Measurements from ENCODE around the gene MAP2K7. TPM values are rescaled to one million over a fixed set of nuclear protein-coding genes. Genes with fewer than 3 reads are reported as not detected.
A peak's percentile ranks its signal among the peaks of the same experiment; 100 is the strongest.

Gene MAP2K7
- total RNA-seq (10 to 100 TPM in 4 of 5 donors, 1 to 10 TPM in 1; 4.1 to 52.2 (median 11.0) TPM), polyA plus RNA-seq (10 to 100 TPM; 13.5 to 27.5 (median 15.9) TPM)
- long read RNA-seq, donor 1, partial matches to known transcripts, result 0 of 1 reads
- long read RNA-seq, donor 1, other reads (novel, unspliced or antisense), result 0 of 1 reads
- long read RNA-seq, donor 2, partial matches to known transcripts, result 0 of 6 reads
- long read RNA-seq, donor 2, other reads (novel, unspliced or antisense), result 0 of 6 reads
- long read RNA-seq, donor 3, partial matches to known transcripts, result 0 of 4 reads
- long read RNA-seq, donor 3, other reads (novel, unspliced or antisense), result 0 of 4 reads
- long read RNA-seq, donor 4, result 0 reads
- long read RNA-seq, donor 5, partial matches to known transcripts, result 0 of 5 reads
- long read RNA-seq, donor 5, other reads (novel, unspliced or antisense), result 0 of 5 reads
- long read RNA-seq, donor 6, partial matches to known transcripts, result 0 of 5 reads
- long read RNA-seq, donor 6, other reads (novel, unspliced or antisense), result 0 of 5 reads
- long read RNA-seq, donor 7, partial matches to known transcripts, result 0 of 2 reads
- long read RNA-seq, donor 7, other reads (novel, unspliced or antisense), result 0 of 2 reads
- long read RNA-seq, donor 8, result 0 reads
- long read RNA-seq, donor 9, result 0 reads
- long read RNA-seq, donor 10, partial matches to known transcripts, result 0 of 3 reads
- long read RNA-seq, donor 10, other reads (novel, unspliced or antisense), result 0 of 3 reads

- intact Hi-C loops (cut with DNase I; ENCODE audit: low total_unique reads), result no loop called here
- peaks cover 7 to 45% (median 36%) of the 10 kb centered on the region in 4 donors for H3K36me3 ChIP-seq
- DNase-seq, result peak; percentile 100
- H3K4me3 ChIP-seq, result peak within 1 kb of the TSS; percentile 86 to 98 (median 91)
- TF ChIP-seq CTCF (IDR thresholded peaks at IDR 0.05), result peak in 5 of 7 experiments; percentile 4 to 89 (median 28)
- TF ChIP-seq POLR2A (IDR thresholded peaks at IDR 0.05), result peak in 2 of 4 donors; percentile 32 to 52
- no peak for TF ChIP-seq EP300 (IDR thresholded peaks at IDR 0.05)
- TF ChIP-seq POLR2AphosphoS5 (IDR thresholded peaks at IDR 0.05), result peak; percentile 90 to 97 (median 90)
- no peaks in the 10 kb centered on the region for H3K27me3 ChIP-seq
- H3K4me1 ChIP-seq, result peaks cover 29 to 52% (median 45%) of the 10 kb centered on the region in 4 donors
- H3K9me3 ChIP-seq, result no peaks in the 10 kb centered on the region
- H3K27ac ChIP-seq, result peak within 1 kb of the TSS; percentile 84 to 98 (median 94)
- WGBS, 5 donors, result 0% methylated on average over 42 to 89 of the region's 89 CpGs
These were observed at the start of gene MAP2K7 for GRCh38 chr19:7903244-7904073. Gene MAP2K7 (plus strand): TSS chr19:7903877. CDS start chr19:7903945, 68 bp downstream.

- DNase-seq, result no peak
- Histone ChIP-seq H3K27me3 (peaks cover 0 to 51% (median 4%) of the 10 kb centered on the region in 3 donors), H3K4me1 (peaks cover 0 to 10% (median 10%) of the 10 kb centered on the region in 4 donors), H3K9me3 (no peaks in the 10 kb centered on the region), H3K36me3 (peaks cover 0 to 37% (median 24%) of the 10 kb centered on the region in 4 donors), H3K4me3 (no peak overlapping the region), H3K27ac (no peak overlapping the region)
- intact Hi-C loops (cut with DNase I; ENCODE audit: low total_unique reads), result loop anchor here (10.0 kb wide), 1 partner anchor 69 kb away; the partner anchor contains the start of genes CTXN1 and SNAPC2
- WGBS, 5 donors, result 89 to 94% (median 93%) methylated on average over 26 of the region's 26 CpGs
- TF ChIP-seq POLR2A (IDR thresholded peaks at IDR 0.05), result no peak
- TF ChIP-seq POLR2AphosphoS5 (IDR thresholded peaks at IDR 0.05), result no peak
- TF ChIP-seq CTCF (IDR thresholded peaks at IDR 0.05), result no peak
- no peak for TF ChIP-seq EP300 (IDR thresholded peaks at IDR 0.05)
These were observed 48.1 kb upstream of the MAP2K7 start for GRCh38 chr19:7855426-7856108.

GRCh38 chr19:7856109-7856591, 47.5 kb upstream of the MAP2K7 start:
- Histone ChIP-seq H3K4me3 (no peak overlapping the region), H3K9me3 (no peaks in the 10 kb centered on the region), H3K27me3 (peaks cover 0 to 57% (median 6%) of the 10 kb centered on the region in 3 donors), H3K4me1 (peaks cover 0 to 10% (median 10%) of the 10 kb centered on the region in 4 donors), H3K36me3 (peaks cover 0 to 39% (median 27%) of the 10 kb centered on the region in 4 donors), H3K27ac (no peak overlapping the region)
- TF ChIP-seq POLR2AphosphoS5 (IDR thresholded peaks at IDR 0.05), result no peak
- no peak for TF ChIP-seq EP300 (IDR thresholded peaks at IDR 0.05)
- no peak for TF ChIP-seq CTCF (IDR thresholded peaks at IDR 0.05)
- TF ChIP-seq POLR2A (IDR thresholded peaks at IDR 0.05), result no peak
- DNase-seq, result no peak
- intact Hi-C loops (cut with DNase I; ENCODE audit: low total_unique reads), result loop anchor here (10.0 kb wide), 1 partner anchor 69 kb away; the partner anchor contains the start of genes CTXN1 and SNAPC2
- WGBS, 5 donors, result 86 to 93% (median 89%) methylated on average over 14 to 16 of the region's 16 CpGs
